Neural crest cell (in vitro differentiated cells): Measurements from ENCODE around the gene TRIM5. TPM values are rescaled to one million over a fixed set of nuclear protein-coding genes. Genes with fewer than 3 reads are reported as not detected.

ENCODE experiments used
- DNase-seq: peaks from one replicate; pipeline ENCODE4 v3.0.0; 2021; ENCODE audit warnings: low read depth, mixed read lengths, low spot score
- H3K27ac Mint-ChIP-seq: one replicate; pipeline ENCODE4 v1.8.0; 2021; ENCODE audit warnings: mild to moderate bottlenecking, mixed read lengths; ENCODE audit not compliant: unreplicated experiment
- H3K27me3 Mint-ChIP-seq: 2 replicates; pipeline ENCODE4 v1.8.0; 2021; ENCODE audit warnings: low read depth, mild to moderate bottlenecking, mixed read lengths
- H3K36me3 Mint-ChIP-seq: 2 replicates; pipeline ENCODE4 v1.8.0; 2021; ENCODE audit warnings: low read depth, mild to moderate bottlenecking, mixed read lengths
- H3K4me1 Mint-ChIP-seq: 2 replicates; pipeline ENCODE4 v1.8.0; 2021; ENCODE audit warnings: mixed read lengths
- H3K4me3 Mint-ChIP-seq: one replicate; pipeline ENCODE4 v1.8.0; 2021; ENCODE audit warnings: mild to moderate bottlenecking, mixed read lengths
- H3K9me3 Mint-ChIP-seq: 2 replicates; pipeline ENCODE4 v1.8.0; 2021; ENCODE audit warnings: mixed read lengths
- CTCF ChIP-seq: fragments of 200-600 bp; sonication (generic); conservative IDR thresholded peaks from 2 replicates; pipeline ENCODE4 v1.5.0; 2021; ENCODE audit warnings: antibody characterized with exemption, mild to moderate bottlenecking
- total RNA-seq: library from RNA; stranded (reverse); gene quantifications from 2 replicates; pipeline ENCODE4 v1.2.1, GENCODE V29; 2021

The TRIM5 gene
- total RNA-seq, 1 donor from 2014 or later: 34.0 TPM

GRCh38 chr11:5631969-5632635 is 52.8 kb downstream of the TRIM5 start:
- no peak for DNase-seq
- H3K4me3 Mint-ChIP-seq: no peak overlapping the region
- H3K4me1 Mint-ChIP-seq: no peaks in the 10 kb centered on the region
- no peaks in the 10 kb centered on the region for H3K27me3 Mint-ChIP-seq
- H3K27ac Mint-ChIP-seq: no peak overlapping the region
- H3K36me3 Mint-ChIP-seq: peaks cover 2% of the 10 kb centered on the region
- no peak for TF ChIP-seq CTCF
- H3K9me3 Mint-ChIP-seq: peaks cover 8% of the 10 kb centered on the region

GRCh38 chr11:5631417-5631816 is 53.5 kb downstream of the TRIM5 start:
- Mint-ChIP-seq H3K4me1 (no peaks in the 10 kb centered on the region), H3K27ac (no peak overlapping the region), H3K4me3 (no peak overlapping the region), H3K36me3 (peaks cover 2% of the 10 kb centered on the region), H3K27me3 (no peaks in the 10 kb centered on the region), H3K9me3 (peaks cover 11% of the 10 kb centered on the region)
- no peak for DNase-seq
- no peak for TF ChIP-seq CTCF

GRCh38 chr11:5626196-5626595 is 58.7 kb downstream of the TRIM5 start:
- H3K27ac Mint-ChIP-seq: no peak overlapping the region
- H3K36me3 Mint-ChIP-seq: peaks cover 2% of the 10 kb centered on the region

GRCh38 chr11:5625281-5625680 is 59.6 kb downstream of the TRIM5 start:
- H3K9me3 Mint-ChIP-seq: peaks cover 5% of the 10 kb centered on the region
- DNase-seq: peak; percentile 7
- peak overlapping the region; percentile 80 for H3K27ac Mint-ChIP-seq
- no peak for TF ChIP-seq CTCF
- peak overlapping the region; percentile 69 for H3K4me3 Mint-ChIP-seq
- H3K4me1 Mint-ChIP-seq: peaks cover 25% of the 10 kb centered on the region
- no peaks in the 10 kb centered on the region for H3K27me3 Mint-ChIP-seq
- peaks cover 2% of the 10 kb centered on the region for H3K36me3 Mint-ChIP-seq

More at GRCh38 chr11:5626196-5626595, 58.7 kb downstream of the TRIM5 start:
- no peak overlapping the region for H3K4me3 Mint-ChIP-seq
- no peak for TF ChIP-seq CTCF
- peaks cover 5% of the 10 kb centered on the region for H3K9me3 Mint-ChIP-seq
- H3K4me1 Mint-ChIP-seq: peaks cover 25% of the 10 kb centered on the region
- DNase-seq: no peak
- no peaks in the 10 kb centered on the region for H3K27me3 Mint-ChIP-seq

- Mint-ChIP-seq H3K9me3 (peaks cover 5% of the 10 kb centered on the region), H3K4me1 (peaks cover 25% of the 10 kb centered on the region), H3K4me3 (peak within 1 kb of the TSS; percentile 69), H3K27me3 (no peaks in the 10 kb centered on the region), H3K27ac (peak within 1 kb of the TSS; percentile 80), H3K36me3 (no peaks in the 10 kb centered on the region)
- TF ChIP-seq CTCF: no peak
- no peak for DNase-seq
Measured at GRCh38 chr11:5624489-5625279, 60.2 kb downstream of the TRIM5 start, which contains the start of gene TRIM34. TSS of gene TRIM34 (plus strand) at chr11:5625001. CDS start at chr11:5632332, 7,331 bp downstream.
